Nephron progenitor cell (in vitro differentiated cells): ENCODE results near the gene LENEP.

Source experiments
- DNase-seq: peaks from one replicate; pipeline ENCODE4 v3.0.0; 2021
- H3K27ac Mint-ChIP-seq: 2 replicates; pipeline ENCODE4 v1.8.0; 2021; ENCODE audit warnings: mild to moderate bottlenecking, moderate library complexity, mixed read lengths
- H3K27me3 Mint-ChIP-seq: 2 replicates; pipeline ENCODE4 v1.8.0; 2021; ENCODE audit warnings: mild to moderate bottlenecking, low read depth, mixed read lengths; ENCODE audit not compliant: poor library complexity
- H3K36me3 Mint-ChIP-seq: 2 replicates; pipeline ENCODE4 v1.8.0; 2021; ENCODE audit warnings: low read depth, mixed read lengths
- H3K4me1 Mint-ChIP-seq: 2 replicates; pipeline ENCODE4 v1.8.0; 2021; ENCODE audit warnings: mixed read lengths
- H3K4me3 Mint-ChIP-seq: 2 replicates; pipeline ENCODE4 v1.8.0; 2021; ENCODE audit warnings: mild to moderate bottlenecking, moderate library complexity, mixed read lengths
- H3K9me3 Mint-ChIP-seq: 2 replicates; pipeline ENCODE4 v1.8.0; 2021; ENCODE audit warnings: mild to moderate bottlenecking, moderate library complexity, mixed read lengths
- TF ChIP-seq, protein P1 (sequence below): fragments of 200-600 bp; sonication (generic); IDR thresholded peaks from 2 replicates; pipeline ENCODE4 v1.5.0; 2021; ENCODE audit warnings: antibody characterized with exemption

The LENEP gene

DNA sequence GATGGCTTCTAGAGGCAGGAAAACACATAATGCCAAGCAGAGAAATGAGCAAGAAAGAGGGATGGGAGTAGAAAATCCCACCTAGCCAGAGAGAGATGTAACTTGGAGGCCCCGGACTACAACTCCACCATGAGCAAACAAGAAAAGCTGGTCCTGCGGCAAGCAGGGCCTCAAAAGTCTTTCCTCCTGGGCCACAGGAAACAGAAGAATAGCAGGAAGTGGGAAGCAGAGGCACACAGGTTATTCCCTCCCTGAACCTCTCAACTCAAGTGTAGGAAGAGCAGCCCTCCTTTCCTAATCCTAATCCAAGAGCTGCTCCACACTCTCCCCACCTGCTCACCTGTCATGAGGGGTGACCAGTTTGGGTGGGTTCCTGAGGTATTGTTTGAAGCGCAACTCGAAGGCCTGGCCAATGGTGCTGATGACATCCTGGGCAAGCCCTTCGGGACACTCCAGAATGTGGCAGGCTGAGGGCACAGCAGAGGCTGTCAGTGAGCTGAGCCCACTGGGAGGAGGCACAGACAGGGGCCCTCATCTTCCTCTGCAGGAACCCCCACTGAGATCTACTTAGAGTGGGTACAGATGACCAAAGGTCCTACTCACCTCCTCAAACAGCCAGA, 25.9 kb upstream of the LENEP start:
- TF ChIP-seq, protein P1, sequence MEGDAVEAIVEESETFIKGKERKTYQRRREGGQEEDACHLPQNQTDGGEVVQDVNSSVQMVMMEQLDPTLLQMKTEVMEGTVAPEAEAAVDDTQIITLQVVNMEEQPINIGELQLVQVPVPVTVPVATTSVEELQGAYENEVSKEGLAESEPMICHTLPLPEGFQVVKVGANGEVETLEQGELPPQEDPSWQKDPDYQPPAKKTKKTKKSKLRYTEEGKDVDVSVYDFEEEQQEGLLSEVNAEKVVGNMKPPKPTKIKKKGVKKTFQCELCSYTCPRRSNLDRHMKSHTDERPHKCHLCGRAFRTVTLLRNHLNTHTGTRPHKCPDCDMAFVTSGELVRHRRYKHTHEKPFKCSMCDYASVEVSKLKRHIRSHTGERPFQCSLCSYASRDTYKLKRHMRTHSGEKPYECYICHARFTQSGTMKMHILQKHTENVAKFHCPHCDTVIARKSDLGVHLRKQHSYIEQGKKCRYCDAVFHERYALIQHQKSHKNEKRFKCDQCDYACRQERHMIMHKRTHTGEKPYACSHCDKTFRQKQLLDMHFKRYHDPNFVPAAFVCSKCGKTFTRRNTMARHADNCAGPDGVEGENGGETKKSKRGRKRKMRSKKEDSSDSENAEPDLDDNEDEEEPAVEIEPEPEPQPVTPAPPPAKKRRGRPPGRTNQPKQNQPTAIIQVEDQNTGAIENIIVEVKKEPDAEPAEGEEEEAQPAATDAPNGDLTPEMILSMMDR = no peak
- Mint-ChIP-seq H3K9me3 (no peaks in the 10 kb centered on the region), H3K4me1 (peaks cover 62% of the 10 kb centered on the region), H3K27me3 (no peaks in the 10 kb centered on the region), H3K36me3 (peaks cover 42% of the 10 kb centered on the region), H3K4me3 (peak overlapping the region; percentile 88), H3K27ac (peak overlapping the region; percentile 85)
- DNase-seq = no peak

DNA sequence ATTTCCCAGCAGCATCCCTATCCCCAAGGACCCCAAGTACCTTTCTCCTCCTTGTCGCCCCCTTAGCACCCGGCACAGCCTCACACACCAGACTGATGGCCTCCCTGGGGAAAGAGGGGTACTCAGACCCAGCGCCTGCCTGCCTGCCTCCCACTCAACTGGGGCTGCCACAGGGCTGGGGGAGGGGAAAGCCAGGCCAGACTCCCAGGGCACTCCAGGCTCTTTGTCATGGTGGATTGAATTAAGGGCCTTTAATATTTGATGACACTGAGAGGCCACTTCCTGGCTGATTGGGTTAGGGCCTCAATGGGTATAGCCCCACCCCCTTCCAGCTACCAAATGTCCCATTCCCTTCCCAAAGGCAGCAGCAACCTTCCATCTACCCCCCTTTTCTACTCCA, 24.7 kb upstream of the LENEP start:
- Mint-ChIP-seq H3K4me1 (peaks cover 57% of the 10 kb centered on the region), H3K9me3 (no peaks in the 10 kb centered on the region), H3K27me3 (no peaks in the 10 kb centered on the region), H3K4me3 (peak overlapping the region; percentile 88), H3K27ac (peak overlapping the region; percentile 85), H3K36me3 (peaks cover 39% of the 10 kb centered on the region)
- no peak for DNase-seq
- TF ChIP-seq, protein P1 = no peak

- H3K27me3 Mint-ChIP-seq = no peaks in the 10 kb centered on the region
- H3K27ac Mint-ChIP-seq = peak overlapping the region; percentile 69
- peaks cover 52% of the 10 kb centered on the region for H3K4me1 Mint-ChIP-seq
- no peak for DNase-seq
- peak overlapping the region; percentile 88 for H3K4me3 Mint-ChIP-seq
- peaks cover 34% of the 10 kb centered on the region for H3K36me3 Mint-ChIP-seq
- H3K9me3 Mint-ChIP-seq = no peaks in the 10 kb centered on the region
- TF ChIP-seq, protein P1 = no peak
These were observed 24.1 kb upstream of the LENEP start for GRCh38 chr1:154969246-154969645.

DNA sequence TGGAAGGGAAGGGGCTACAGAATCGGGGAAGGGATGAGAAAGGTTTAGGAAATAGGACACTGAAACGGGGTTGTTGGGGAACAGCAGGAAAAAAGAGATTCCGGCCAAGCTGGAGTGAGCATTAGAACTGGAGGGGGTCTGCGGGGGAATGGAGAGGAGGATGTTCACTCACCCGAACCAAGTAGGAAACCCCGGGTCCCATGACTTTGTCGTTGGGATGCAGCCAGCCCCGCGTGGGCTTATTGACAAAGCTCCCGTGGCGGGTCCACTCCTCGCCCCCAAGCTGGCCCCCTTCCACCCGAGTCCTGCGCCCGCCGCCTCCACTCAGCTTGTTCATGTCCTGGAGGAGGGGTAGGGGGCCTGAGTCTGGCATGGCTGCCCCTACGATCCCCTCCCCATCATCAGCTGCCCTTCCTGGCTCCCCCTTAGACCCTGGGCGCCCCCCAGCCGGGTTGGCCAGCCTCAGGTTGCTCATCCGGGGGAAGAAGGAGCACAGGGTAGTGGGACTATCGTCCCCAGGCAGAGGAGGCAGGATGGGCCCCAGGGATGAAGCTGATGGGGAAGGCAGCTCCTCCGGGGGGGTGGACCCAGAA, 23.4 kb upstream of the LENEP start:
- no peak for DNase-seq
- peaks cover 29% of the 10 kb centered on the region for H3K36me3 Mint-ChIP-seq
- no peaks in the 10 kb centered on the region for H3K27me3 Mint-ChIP-seq
- H3K9me3 Mint-ChIP-seq = no peaks in the 10 kb centered on the region
- H3K4me1 Mint-ChIP-seq = peaks cover 52% of the 10 kb centered on the region
- H3K4me3 Mint-ChIP-seq = peak overlapping the region; percentile 88
- TF ChIP-seq, protein P1 = no peak
- peak overlapping the region; percentile 69 for H3K27ac Mint-ChIP-seq

DNA sequence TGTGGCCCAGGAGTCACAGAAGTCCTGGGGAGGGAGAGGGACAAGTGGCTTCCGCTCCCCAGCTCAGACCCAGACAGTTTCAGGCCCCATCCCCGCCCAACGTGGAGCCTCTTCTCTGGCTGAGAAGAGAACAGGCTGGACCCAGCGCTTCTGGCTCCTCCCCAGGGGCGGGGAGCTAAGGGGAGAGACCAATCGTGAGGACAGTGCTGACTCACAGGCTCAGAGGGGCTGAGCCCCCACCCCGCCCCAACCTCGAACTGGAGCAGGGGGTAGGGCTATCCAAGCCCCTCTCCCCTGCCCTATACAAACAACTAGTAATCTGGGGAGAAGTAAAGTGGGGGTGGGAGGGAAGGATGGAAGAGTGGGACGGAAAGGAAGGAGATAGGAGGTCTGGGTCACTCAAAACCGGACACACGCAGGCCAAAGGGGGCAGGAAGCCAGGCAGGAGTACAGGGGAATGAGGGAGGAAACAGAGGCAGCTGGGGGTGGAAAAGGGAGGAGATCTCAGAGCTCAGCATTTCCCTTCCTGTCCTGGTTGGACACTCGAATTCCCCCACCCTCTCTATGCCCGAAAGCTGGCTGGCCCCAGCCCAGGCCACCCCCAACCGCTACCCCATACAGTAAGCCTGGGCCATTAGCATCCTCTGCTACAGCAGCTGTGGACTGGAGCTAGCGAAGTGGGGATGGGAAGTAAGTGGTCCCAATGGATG, 22.6 kb upstream of the LENEP start, which contains the start of gene SHC1:
SHC1 (minus strand) TSS at position 117 of the 710 bp plus-strand sequence. CDS start 221 bp downstream, outside the sequence.
- Mint-ChIP-seq H3K36me3 (peaks cover 21% of the 10 kb centered on the region), H3K4me1 (peaks cover 52% of the 10 kb centered on the region), H3K9me3 (no peaks in the 10 kb centered on the region), H3K4me3 (peak within 1 kb of the TSS; percentile 88), H3K27me3 (no peaks in the 10 kb centered on the region), H3K27ac (peak within 1 kb of the TSS; percentile 95)
- TF ChIP-seq, protein P1 = no peak
- DNase-seq = peak; percentile 91
